ENCODE measurements around the gene DSTN.

GRCh38 chr20:17573463-17573862 lies 3.6 kb downstream of the DSTN start:
- TF ChIP-seq POLR2A (IDR thresholded peaks at IDR 0.05; ENCODE audit: low read depth, low read length) (no peak), JUN (IDR thresholded peaks at IDR 0.05; ENCODE audit: borderline replicate concordance, insufficient read depth, insufficient read length, low read depth) (no peak), CTCF (IDR thresholded peaks at IDR 0.05; ENCODE audit: extremely low read depth in 1 of 2, insufficient read depth in 1 of 2, low read depth in 1 of 2, low read length in 2 of 2) (no peak), MAX (IDR thresholded peaks at IDR 0.05; ENCODE audit: insufficient read depth, insufficient read length) (no peak)

Data from endothelial cell of umbilical vein (primary cell).